ENCODE data around the gene RPS6KA5.
"Not testable (repeated sequence)": the region's sequence is repeated elsewhere in the genome, so short reads cannot be mapped to it uniquely, and the experiment has no call there.

The RPS6KA5 gene

GRCh38 chr14:90883197-90883596, 177.2 kb downstream of the RPS6KA5 start:
- Mint-ChIP-seq H3K36me3 (ENCODE audit: low read depth) (peaks cover 26% of the 10 kb centered on the region), H3K4me3 (no peak overlapping the region), H3K9me3 (peaks cover 4% of the 10 kb centered on the region), H3K27me3 (no peaks in the 10 kb centered on the region), H3K4me1 (ENCODE audit: low read depth) (no peaks in the 10 kb centered on the region), H3K27ac (no peak overlapping the region)

- Mint-ChIP-seq H3K9me3 (peaks cover 4% of the 10 kb centered on the region), H3K36me3 (ENCODE audit: low read depth) (peaks cover 31% of the 10 kb centered on the region), H3K27ac (no peak overlapping the region), H3K4me3 (no peak overlapping the region), H3K4me1 (ENCODE audit: low read depth) (no peaks in the 10 kb centered on the region), H3K27me3 (no peaks in the 10 kb centered on the region)
Observed at GRCh38 chr14:90880282-90880681, 180.2 kb downstream of the RPS6KA5 start.

GRCh38 chr14:90874599-90874998, 185.8 kb downstream of the RPS6KA5 start:
- no peak overlapping the region for H3K4me3 Mint-ChIP-seq
- no peak overlapping the region for H3K27ac Mint-ChIP-seq
- H3K9me3 Mint-ChIP-seq: no peaks in the 10 kb centered on the region
- H3K4me1 Mint-ChIP-seq (ENCODE audit: low read depth): peaks cover 6% of the 10 kb centered on the region
- H3K36me3 Mint-ChIP-seq (ENCODE audit: low read depth): peaks cover 42% of the 10 kb centered on the region
- H3K27me3 Mint-ChIP-seq: no peaks in the 10 kb centered on the region

- Mint-ChIP-seq H3K27ac (no peak overlapping the region), H3K27me3 (no peaks in the 10 kb centered on the region), H3K4me1 (ENCODE audit: low read depth) (peaks cover 6% of the 10 kb centered on the region), H3K4me3 (no peak overlapping the region), H3K9me3 (no peaks in the 10 kb centered on the region), H3K36me3 (ENCODE audit: low read depth) (peaks cover 34% of the 10 kb centered on the region)
Observed at GRCh38 chr14:90871605-90872233, 188.7 kb downstream of the RPS6KA5 start.

GRCh38 chr14:90870950-90871604, 189.4 kb downstream of the RPS6KA5 start:
- no peak overlapping the region for H3K4me3 Mint-ChIP-seq
- H3K36me3 Mint-ChIP-seq (ENCODE audit: low read depth): peaks cover 33% of the 10 kb centered on the region
- H3K4me1 Mint-ChIP-seq (ENCODE audit: low read depth): peaks cover 6% of the 10 kb centered on the region
- no peak overlapping the region for H3K27ac Mint-ChIP-seq
- no peaks in the 10 kb centered on the region for H3K9me3 Mint-ChIP-seq
- no peaks in the 10 kb centered on the region for H3K27me3 Mint-ChIP-seq

GRCh38 chr14:90867501-90867900, 192.9 kb downstream of the RPS6KA5 start:
- no peak overlapping the region for H3K4me3 Mint-ChIP-seq
- no peaks in the 10 kb centered on the region for H3K9me3 Mint-ChIP-seq
- H3K27me3 Mint-ChIP-seq: no peaks in the 10 kb centered on the region
- H3K36me3 Mint-ChIP-seq (ENCODE audit: low read depth): peaks cover 29% of the 10 kb centered on the region
- H3K4me1 Mint-ChIP-seq (ENCODE audit: low read depth): peaks cover 6% of the 10 kb centered on the region
- H3K27ac Mint-ChIP-seq: no peak overlapping the region

GRCh38 chr14:90866833-90867232, 193.6 kb downstream of the RPS6KA5 start:
- Mint-ChIP-seq H3K27ac (no peak overlapping the region), H3K36me3 (ENCODE audit: low read depth) (peaks cover 27% of the 10 kb centered on the region), H3K4me3 (no peak overlapping the region), H3K27me3 (no peaks in the 10 kb centered on the region), H3K9me3 (no peaks in the 10 kb centered on the region), H3K4me1 (ENCODE audit: low read depth) (peaks cover 4% of the 10 kb centered on the region)

GRCh38 chr14:90864741-90865140, 195.7 kb downstream of the RPS6KA5 start:
- Mint-ChIP-seq H3K4me1 (ENCODE audit: low read depth) (no peaks in the 10 kb centered on the region), H3K4me3 (no peak overlapping the region)

GRCh38 chr14:90858511-90858910, 201.9 kb downstream of the RPS6KA5 start:
- no peaks in the 10 kb centered on the region for H3K9me3 Mint-ChIP-seq
- peaks cover 8% of the 10 kb centered on the region for H3K36me3 Mint-ChIP-seq (ENCODE audit: low read depth)
- H3K27me3 Mint-ChIP-seq: no peaks in the 10 kb centered on the region
- no peak overlapping the region for H3K4me3 Mint-ChIP-seq
- H3K27ac Mint-ChIP-seq: no peak overlapping the region
- no peaks in the 10 kb centered on the region for H3K4me1 Mint-ChIP-seq (ENCODE audit: low read depth)

More at GRCh38 chr14:90864741-90865140, 195.7 kb downstream of the RPS6KA5 start:
- no peak overlapping the region for H3K27ac Mint-ChIP-seq
- H3K9me3 Mint-ChIP-seq: no peaks in the 10 kb centered on the region
- no peaks in the 10 kb centered on the region for H3K27me3 Mint-ChIP-seq
- peaks cover 22% of the 10 kb centered on the region for H3K36me3 Mint-ChIP-seq (ENCODE audit: low read depth)

- Mint-ChIP-seq H3K27ac (no peak overlapping the region), H3K27me3 (no peaks in the 10 kb centered on the region), H3K36me3 (ENCODE audit: low read depth) (peaks cover 8% of the 10 kb centered on the region), H3K4me1 (ENCODE audit: low read depth) (no peaks in the 10 kb centered on the region), H3K4me3 (no peak overlapping the region), H3K9me3 (no peaks in the 10 kb centered on the region)
Observed at GRCh38 chr14:90857866-90858265, 202.6 kb downstream of the RPS6KA5 start.

GRCh38 chr14:90856115-90856514, 204.3 kb downstream of the RPS6KA5 start:
- H3K27ac Mint-ChIP-seq; H3K4me1 Mint-ChIP-seq (ENCODE audit: low read depth); H3K27me3 Mint-ChIP-seq; H3K36me3 Mint-ChIP-seq (ENCODE audit: low read depth); H3K9me3 Mint-ChIP-seq; H3K4me3 Mint-ChIP-seq: not testable (repeated sequence)

- H3K36me3 Mint-ChIP-seq (ENCODE audit: low read depth): no peaks in the 10 kb centered on the region
- no peaks in the 10 kb centered on the region for H3K27me3 Mint-ChIP-seq
- H3K27ac Mint-ChIP-seq: no peak overlapping the region
- H3K4me1 Mint-ChIP-seq (ENCODE audit: low read depth): no peaks in the 10 kb centered on the region
- no peak overlapping the region for H3K4me3 Mint-ChIP-seq
- H3K9me3 Mint-ChIP-seq: no peaks in the 10 kb centered on the region
Observed at GRCh38 chr14:90853116-90853515, 207.3 kb downstream of the RPS6KA5 start.

GRCh38 chr14:90851327-90852036, 209.0 kb downstream of the RPS6KA5 start:
- no peaks in the 10 kb centered on the region for H3K27me3 Mint-ChIP-seq

GRCh38 chr14:90850487-90850886, 210.0 kb downstream of the RPS6KA5 start:
- Mint-ChIP-seq H3K9me3 (no peaks in the 10 kb centered on the region), H3K4me1 (ENCODE audit: low read depth) (no peaks in the 10 kb centered on the region), H3K27me3 (no peaks in the 10 kb centered on the region), H3K4me3 (no peak overlapping the region), H3K27ac (no peak overlapping the region), H3K36me3 (ENCODE audit: low read depth) (no peaks in the 10 kb centered on the region)

More at GRCh38 chr14:90851327-90852036, 209.0 kb downstream of the RPS6KA5 start:
- Mint-ChIP-seq H3K9me3 (no peaks in the 10 kb centered on the region), H3K4me3 (no peak overlapping the region), H3K27ac (no peak overlapping the region), H3K4me1 (ENCODE audit: low read depth) (no peaks in the 10 kb centered on the region), H3K36me3 (ENCODE audit: low read depth) (no peaks in the 10 kb centered on the region)

- Mint-ChIP-seq H3K4me1 (ENCODE audit: low read depth) (no peaks in the 10 kb centered on the region), H3K4me3 (no peak overlapping the region), H3K27me3 (no peaks in the 10 kb centered on the region), H3K27ac (no peak overlapping the region), H3K9me3 (no peaks in the 10 kb centered on the region), H3K36me3 (ENCODE audit: low read depth) (no peaks in the 10 kb centered on the region)
Observed at GRCh38 chr14:90849787-90850444, 210.5 kb downstream of the RPS6KA5 start.

Data from stimulated activated naive CD8-positive, alpha-beta T cell treated with anti-CD3 and anti-CD28 coated beads, Interleukin-15, Interleukin-2, amounts not matched to agents 100 ng/mL and 50 ng/mL, for 24 hours (primary cell).